GM18508 (cell line): ENCODE measurements around the gene TBC1D2B.

Source experiments
- ATAC-seq: cut with Tn5 transposase; IDR thresholded peaks from one replicate; pipeline ENCODE4 v1.9.1; 2021; ENCODE audit warnings: moderate number of reproducible peaks; ENCODE audit not compliant: insufficient read depth, unreplicated experiment

The TBC1D2B gene

DNA sequence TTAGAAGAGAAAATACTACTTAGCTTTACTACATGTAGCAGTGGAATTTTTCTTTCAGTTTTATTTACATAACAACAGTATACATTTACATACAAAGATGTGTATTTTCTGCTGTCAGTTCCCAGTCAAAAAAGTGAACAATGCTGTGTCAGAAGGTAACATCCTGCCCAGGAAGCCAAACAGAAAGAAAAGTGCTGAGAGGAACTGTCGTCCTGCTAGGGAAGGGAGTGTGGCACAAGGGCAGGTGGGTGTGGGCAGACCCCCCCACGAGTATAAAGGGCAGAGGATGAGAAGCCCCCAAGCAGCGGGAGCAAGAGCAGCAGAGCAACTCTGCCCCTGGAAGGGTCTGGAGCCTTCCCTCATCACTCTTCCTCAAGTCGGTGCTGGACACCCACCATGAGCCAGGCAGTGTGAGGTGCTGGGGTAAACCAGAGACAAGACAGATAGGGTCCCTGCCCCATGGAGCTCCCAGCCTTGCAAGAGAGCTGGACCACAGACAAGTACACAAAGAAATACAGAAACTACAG lies 39.7 kb downstream of the TBC1D2B start:
- no peak for ATAC-seq

DNA sequence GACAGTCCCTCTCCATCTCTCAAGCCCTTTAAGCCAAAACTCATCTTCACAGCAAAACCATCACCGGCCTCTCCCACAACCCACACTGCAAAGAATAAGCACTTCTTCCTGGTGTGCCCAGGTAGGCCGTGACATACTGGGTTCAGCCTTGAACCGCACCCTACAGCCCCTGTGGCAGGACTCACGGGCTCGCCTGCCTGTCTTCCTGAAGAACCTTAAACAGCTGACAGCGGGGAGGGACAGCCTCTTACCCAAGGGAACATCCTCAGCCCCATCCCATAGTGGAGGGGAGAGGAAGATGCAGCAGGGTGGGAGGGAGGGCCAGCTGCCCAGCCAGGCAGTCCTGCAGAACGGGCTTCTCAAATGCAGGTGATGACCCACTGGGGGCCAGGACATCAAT lies 40.2 kb downstream of the TBC1D2B start:
- ATAC-seq = no peak

GRCh38 chr15:78035861-78036476 lies 41.5 kb downstream of the TBC1D2B start:
- no peak for ATAC-seq

DNA sequence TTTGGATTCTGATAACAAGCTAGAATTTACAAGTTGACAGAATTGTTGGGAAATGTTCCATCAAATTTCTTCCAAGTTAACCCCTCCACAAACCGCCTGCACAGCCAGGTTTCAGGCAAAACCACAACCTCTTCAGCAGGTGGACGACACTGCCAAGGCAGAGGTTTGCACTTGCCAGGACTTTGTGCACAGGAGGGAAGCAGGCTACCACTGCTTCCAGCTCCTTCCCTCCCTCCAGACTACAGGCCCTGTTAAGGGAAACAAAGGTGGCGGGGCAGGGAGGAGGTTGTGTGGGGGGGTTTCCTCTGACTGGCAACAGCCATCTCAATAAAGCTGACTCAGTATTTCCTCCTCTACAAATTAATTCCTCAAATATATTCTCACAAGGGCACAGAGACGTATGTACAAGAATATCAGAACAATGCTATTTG lies 42.2 kb downstream of the TBC1D2B start:
- ATAC-seq = no peak

DNA sequence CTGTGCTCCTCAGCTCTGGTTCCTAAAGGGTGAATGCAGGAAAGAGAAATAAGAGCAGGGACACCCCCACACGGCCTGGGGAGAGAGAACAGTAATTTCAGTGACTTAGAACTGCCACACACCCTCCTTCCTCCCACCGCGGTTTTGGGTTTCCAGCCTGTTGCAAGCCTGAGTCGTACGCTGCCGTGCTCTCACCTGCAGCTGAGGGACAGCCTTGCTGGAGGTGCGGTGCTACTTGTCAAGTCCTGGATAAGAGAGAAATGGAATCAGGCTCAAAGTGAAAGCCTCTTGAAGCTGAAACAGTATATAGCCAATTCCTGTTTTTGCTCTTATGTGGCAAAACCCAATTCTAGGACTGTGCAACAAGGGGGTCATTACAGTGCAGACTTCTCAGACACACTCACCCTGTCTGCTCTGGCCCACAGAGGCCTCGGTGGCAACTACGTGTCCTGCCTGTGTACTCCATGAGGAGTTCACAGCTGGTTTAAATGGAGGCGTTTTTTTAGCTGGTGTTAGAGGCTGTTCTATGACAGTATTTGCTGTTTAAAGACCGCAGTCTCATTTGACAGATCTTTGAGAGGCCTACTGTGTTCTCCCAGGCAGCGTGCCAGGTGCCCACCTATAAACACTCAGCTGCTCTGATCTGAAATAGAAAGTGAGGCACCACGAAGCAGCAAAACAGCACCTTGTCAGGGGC lies 42.9 kb downstream of the TBC1D2B start:
- ATAC-seq = no peak

- ATAC-seq = no peak
Measured at GRCh38 chr15:78033864-78034263, 43.6 kb downstream of the TBC1D2B start.

- ATAC-seq = no peak
Measured at GRCh38 chr15:78032671-78033070, 44.8 kb downstream of the TBC1D2B start.

GRCh38 chr15:78024883-78025282 lies 52.6 kb downstream of the TBC1D2B start:
- no peak for ATAC-seq

- no peak for ATAC-seq
Measured at GRCh38 chr15:78024519-78024870, 53.0 kb downstream of the TBC1D2B start.

- no peak for ATAC-seq
Measured at GRCh38 chr15:78023865-78024518, 53.5 kb downstream of the TBC1D2B start.

GRCh38 chr15:78023081-78023665 lies 54.3 kb downstream of the TBC1D2B start:
- no peak for ATAC-seq

- ATAC-seq = no peak
Measured at GRCh38 chr15:78021761-78022160, 55.8 kb downstream of the TBC1D2B start.

DNA sequence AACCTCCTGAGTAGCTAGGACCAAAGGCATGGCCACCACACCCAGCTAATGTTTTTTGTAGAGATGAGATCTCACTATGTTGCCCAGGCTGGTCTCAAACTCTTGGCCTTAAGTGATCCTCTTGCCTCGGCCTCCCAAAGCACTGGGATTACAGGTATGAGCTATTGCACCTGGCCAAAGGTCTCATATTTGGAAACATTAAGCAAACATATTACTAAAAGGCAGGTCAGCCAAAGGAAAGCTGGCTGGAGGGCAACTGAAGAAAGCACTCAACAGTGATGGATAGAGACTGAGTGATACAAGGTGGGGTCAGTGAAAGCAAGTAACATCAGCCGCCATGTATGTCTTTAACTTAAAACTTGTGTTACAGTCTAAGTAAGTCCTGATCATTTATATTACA lies 57.5 kb downstream of the TBC1D2B start:
- ATAC-seq = no peak

GRCh38 chr15:78018946-78019644 lies 58.4 kb downstream of the TBC1D2B start:
- ATAC-seq = no peak

- ATAC-seq = no peak
Measured at GRCh38 chr15:78018445-78018844, 59.1 kb downstream of the TBC1D2B start.

DNA sequence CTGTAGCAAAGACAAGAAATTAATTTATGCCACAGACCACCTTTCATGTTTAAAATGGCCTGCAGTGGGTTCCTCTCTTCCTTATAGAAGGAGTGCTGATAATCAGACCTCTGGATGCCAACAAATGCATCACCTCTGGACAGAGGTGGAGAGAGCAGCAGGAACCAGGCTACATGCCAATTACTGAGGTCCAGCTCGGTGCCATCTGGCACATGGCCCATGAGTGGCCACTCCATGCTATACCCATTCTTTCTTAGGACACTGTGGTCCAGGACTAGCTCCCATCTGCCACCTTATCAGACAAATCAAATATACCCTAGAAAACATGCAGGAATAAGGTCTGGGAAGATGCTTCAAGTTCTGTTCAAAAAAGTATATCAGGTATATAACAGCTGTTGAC lies 60.7 kb downstream of the TBC1D2B start:
- ATAC-seq = no peak

- ATAC-seq = no peak
Measured at GRCh38 chr15:78012643-78013077, 64.9 kb downstream of the TBC1D2B start.

- ATAC-seq = no peak
Measured at GRCh38 chr15:78010067-78010466, 67.4 kb downstream of the TBC1D2B start.

DNA sequence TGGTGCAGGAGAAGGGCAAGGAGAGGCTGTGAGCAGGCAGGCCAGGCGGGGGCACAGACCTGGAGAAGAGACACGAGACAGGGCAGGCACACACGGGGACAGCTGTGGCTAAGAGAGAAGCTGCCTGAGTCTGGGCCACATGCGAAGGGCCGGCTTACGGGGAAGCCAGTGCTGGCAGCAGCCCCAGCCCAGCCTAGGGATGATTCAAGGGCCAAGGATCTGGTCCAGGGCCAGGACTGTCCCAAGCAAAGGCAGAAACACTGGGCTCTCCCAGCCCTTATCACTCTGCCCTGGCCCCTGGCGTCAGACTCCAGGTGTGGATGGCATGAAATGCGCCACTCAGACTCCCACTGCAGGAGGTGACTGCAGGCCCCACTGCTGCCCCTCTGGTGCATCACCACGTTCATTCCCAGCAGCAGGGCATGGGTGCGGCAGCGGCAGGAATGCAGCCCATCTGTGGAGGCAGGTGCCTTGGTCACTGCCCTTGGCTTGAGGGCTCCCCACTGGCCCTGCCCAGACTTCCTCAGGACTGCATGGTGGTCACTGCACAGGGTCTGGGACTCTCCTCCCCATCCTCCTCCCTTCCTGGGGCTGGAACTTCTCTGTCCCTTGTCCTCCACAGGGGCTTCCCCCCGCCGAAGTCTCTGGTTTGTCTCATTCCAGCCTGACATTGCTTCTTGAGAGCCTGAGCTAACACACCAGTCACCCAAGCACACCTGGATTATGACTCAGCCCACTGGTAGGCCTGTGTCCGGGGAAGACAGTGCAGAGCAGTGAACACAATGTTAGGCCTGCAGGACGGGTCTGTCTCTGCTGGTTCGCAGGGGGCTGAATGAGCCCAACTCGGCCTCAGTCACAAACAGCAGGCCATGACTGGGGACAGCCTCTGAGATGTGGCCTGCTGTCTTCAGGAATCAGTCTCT lies 69.3 kb downstream of the TBC1D2B start:
- no peak for ATAC-seq
